Temporal lobe (tissue), 2 donors: ENCODE measurements around the gene NF2. TPM values are rescaled to one million over a fixed set of nuclear protein-coding genes. Genes with fewer than 3 reads are reported as not detected.

Source experiments
- small RNA-seq: library from RNA; depleted of rRNA; stranded (forward); fragments of <200 nt; gene quantifications from one replicate; pipeline ENCODE3, GENCODE V24; 2014; ENCODE audit warnings: low replicate concordance
- total RNA-seq: library from RNA; depleted of rRNA; stranded (reverse); fragments of >200 nt; gene quantifications from one replicate; pipeline ENCODE4 v1.2.3, GENCODE V29; 2014

The NF2 gene
- total RNA-seq, 1 donor from 2014 or later: 34.9 TPM

Small RNA genes lying within 50 kb of the gene (small RNA-seq; reads per million reads assigned to genes)
- gene AC004882.2: not detected

Other genes starting within 250 kb of the NF2 start
- gene AP1B1, start 215.1 kb upstream of the NF2 start, total RNA-seq: 31.0 TPM
- not detected for gene RFPL1, start 165.1 kb upstream of the NF2 start, total RNA-seq
- gene NEFH, start 123.4 kb upstream of the NF2 start, total RNA-seq: 0.49 TPM
- 32.7 TPM for gene THOC5, start 49.9 kb upstream of the NF2 start, total RNA-seq
- gene NIPSNAP1, start 22.5 kb upstream of the NF2 start, total RNA-seq: 76.2 TPM
- 0.98 TPM for gene CABP7, start 116.4 kb downstream of the NF2 start, total RNA-seq
- 10.3 TPM for gene ZMAT5, start 163.4 kb downstream of the NF2 start, total RNA-seq
- gene UQCR10, start 163.7 kb downstream of the NF2 start, total RNA-seq: 32.5 TPM
- 12.3 TPM for gene ASCC2, start 234.6 kb downstream of the NF2 start, total RNA-seq